Panc1 (cell line): Measurements from ENCODE around the gene DOCK4. TPM values are rescaled to one million over a fixed set of nuclear protein-coding genes. Genes with fewer than 3 reads are reported as not detected.

ENCODE experiments used
- ATAC-seq: fragments of 200-7000 bp; cut with Tn5 transposase; 2 replicates; pipeline ENCODE4 v1.9.1; 2020; ENCODE audit warnings: mild to moderate bottlenecking, moderate library complexity
- BruUV-seq: library from RNA; stranded (reverse); fragments of 400-500 nt; replicated peaks from 2 replicates; lab custom pipeline; 2021; lab: Mats Ljungman, UMichigan
- CTCF ChIA-PET: fragments of 300-600 bp; sonication (Branson Sonifier 250); formaldehyde crosslinking; loops from one replicate; lab custom pipeline; 2022; ENCODE audit warnings: antibody characterized with exemption; lab: Charles Lee
- POLR2A ChIA-PET: fragments of 300-600 bp; sonication (Branson Sonifier 250); formaldehyde crosslinking; loops from one replicate; lab custom pipeline; 2022; ENCODE audit warnings: antibody characterized with exemption; lab: Charles Lee
- DNase-seq: peaks from one replicate; pipeline ENCODE4 v3.0.0-alpha.2; 2010; ENCODE audit warnings: low read depth, low spot score
- H3K27ac ChIP-seq: 2 replicates; pipeline ENCODE4 v1.5.1; 2011; ENCODE audit warnings: mild to moderate bottlenecking, low read length, inconsistent platforms
- H3K27me3 ChIP-seq: fragments of 200-500 bp; sonication (Bioruptor generic); 2 replicates; pipeline ENCODE4 v1.6.0; 2014; ENCODE audit warnings: low read length, inconsistent platforms; ENCODE audit not compliant: control insufficient read depth, insufficient read depth
- H3K36me3 ChIP-seq: fragments of 200-500 bp; sonication (Bioruptor generic); 2 replicates; pipeline ENCODE4 v1.5.1; 2014; ENCODE audit warnings: inconsistent platforms, mild to moderate bottlenecking, low read length, moderate library complexity; ENCODE audit not compliant: control insufficient read depth, insufficient read depth
- H3K4me1 ChIP-seq: 2 replicates; pipeline ENCODE4 v1.5.1; 2011; ENCODE audit warnings: inconsistent platforms, mild to moderate bottlenecking, low read length, moderate library complexity; ENCODE audit not compliant: control insufficient read depth, insufficient read depth
- H3K4me3 ChIP-seq, 2 experiments: 2 replicates each; pipeline ENCODE4 v1.5.1; 2011 to 2012; ENCODE audit warnings: low read depth in 2 of 2, low read length in 2 of 2, mild to moderate bottlenecking in 2 of 2, inconsistent platforms in 1 of 2, moderate library complexity in 1 of 2
- H3K9me3 ChIP-seq: fragments of 200-500 bp; sonication (Bioruptor generic); 2 replicates; pipeline ENCODE4 v1.5.1; 2014; ENCODE audit warnings: low read depth, mild to moderate bottlenecking, inconsistent platforms, low read length, moderate library complexity; ENCODE audit not compliant: control insufficient read depth, insufficient read depth
- POLR2AphosphoS5 ChIP-seq: IDR thresholded peaks from 2 replicates; pipeline ENCODE4 v1.6.1; 2012; ENCODE audit warnings: mild to moderate bottlenecking, low read depth, low read length, moderate library complexity
- REST ChIP-seq, 2 experiments: IDR thresholded peaks; 2 replicates each; pipeline ENCODE4 v1.6.1; 2011 to 2012; ENCODE audit warnings: low read depth in 2 of 2, control low read depth in 1 of 2, low read length in 1 of 2, mild to moderate bottlenecking in 1 of 2, moderate library complexity in 1 of 2; ENCODE audit not compliant: insufficient read depth in 1 of 2
- SIN3A ChIP-seq: IDR thresholded peaks from 2 replicates; pipeline ENCODE4 v1.6.1; 2012; ENCODE audit warnings: low read depth, mild to moderate bottlenecking, low read length, moderate library complexity, borderline replicate concordance; ENCODE audit not compliant: insufficient read depth
- TCF7L2 ChIP-seq: IDR thresholded peaks from 2 replicates; pipeline ENCODE4 v1.6.1; 2011; ENCODE audit warnings: mild to moderate bottlenecking, low read depth, low read length, inconsistent platforms
- in situ Hi-C: cut with HindIII; loops from 2 replicates; pipeline ENCODE4 v1.10.0; 2016; ENCODE audit warnings: low sequenced_read_pairs, low pct_unique_long_range_greater_than_20kb
- intact Hi-C: fragments of 100-400 bp; cut with micrococcal nuclease; formaldehyde crosslinking; loops from one replicate; pipeline ENCODE4 v1.10.0; 2022; ENCODE audit not compliant: unreplicated experiment
- total RNA-seq: library from RNA; stranded (reverse); gene quantifications from one replicate; pipeline ENCODE4 v1.2.1, GENCODE V29; 2021; ENCODE audit not compliant: unreplicated experiment
- TF ChIP-seq, protein P1 (sequence below): fragments of 450-650 bp; IDR thresholded peaks from 2 replicates; pipeline ENCODE4 v1.5.1; 2017; ENCODE audit warnings: mild to moderate bottlenecking

The DOCK4 gene
- total RNA-seq, 1 experiment from 2014 or later = 10.8 TPM

- Histone ChIP-seq H3K4me3 (no peak overlapping the region), H3K27me3 (no peaks in the 10 kb centered on the region), H3K4me1 (no peaks in the 10 kb centered on the region), H3K36me3 (no peaks in the 10 kb centered on the region), H3K27ac (no peak overlapping the region), H3K9me3 (no peaks in the 10 kb centered on the region)
- no TSS peak for BruUV-seq
- intact Hi-C loops = no loop called here
- in situ Hi-C loops = no loop called here
- ATAC-seq (no peak), DNase-seq (no peak)
- CTCF ChIA-PET = no interaction called here
- TF ChIP-seq, protein P1, sequence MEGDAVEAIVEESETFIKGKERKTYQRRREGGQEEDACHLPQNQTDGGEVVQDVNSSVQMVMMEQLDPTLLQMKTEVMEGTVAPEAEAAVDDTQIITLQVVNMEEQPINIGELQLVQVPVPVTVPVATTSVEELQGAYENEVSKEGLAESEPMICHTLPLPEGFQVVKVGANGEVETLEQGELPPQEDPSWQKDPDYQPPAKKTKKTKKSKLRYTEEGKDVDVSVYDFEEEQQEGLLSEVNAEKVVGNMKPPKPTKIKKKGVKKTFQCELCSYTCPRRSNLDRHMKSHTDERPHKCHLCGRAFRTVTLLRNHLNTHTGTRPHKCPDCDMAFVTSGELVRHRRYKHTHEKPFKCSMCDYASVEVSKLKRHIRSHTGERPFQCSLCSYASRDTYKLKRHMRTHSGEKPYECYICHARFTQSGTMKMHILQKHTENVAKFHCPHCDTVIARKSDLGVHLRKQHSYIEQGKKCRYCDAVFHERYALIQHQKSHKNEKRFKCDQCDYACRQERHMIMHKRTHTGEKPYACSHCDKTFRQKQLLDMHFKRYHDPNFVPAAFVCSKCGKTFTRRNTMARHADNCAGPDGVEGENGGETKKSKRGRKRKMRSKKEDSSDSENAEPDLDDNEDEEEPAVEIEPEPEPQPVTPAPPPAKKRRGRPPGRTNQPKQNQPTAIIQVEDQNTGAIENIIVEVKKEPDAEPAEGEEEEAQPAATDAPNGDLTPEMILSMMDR = no peak
- TF ChIP-seq SIN3A (no peak), REST (IDR thresholded peaks at IDR 0.05; ENCODE audit: insufficient read depth in 1 of 2, low read depth in 2 of 2, low read length in 1 of 2) (no peak), TCF7L2 (no peak), POLR2AphosphoS5 (no peak)
- POLR2A ChIA-PET = no interaction called here
These were observed 291.9 kb downstream of the DOCK4 start for GRCh38 chr7:111914291-111914690.

DNA sequence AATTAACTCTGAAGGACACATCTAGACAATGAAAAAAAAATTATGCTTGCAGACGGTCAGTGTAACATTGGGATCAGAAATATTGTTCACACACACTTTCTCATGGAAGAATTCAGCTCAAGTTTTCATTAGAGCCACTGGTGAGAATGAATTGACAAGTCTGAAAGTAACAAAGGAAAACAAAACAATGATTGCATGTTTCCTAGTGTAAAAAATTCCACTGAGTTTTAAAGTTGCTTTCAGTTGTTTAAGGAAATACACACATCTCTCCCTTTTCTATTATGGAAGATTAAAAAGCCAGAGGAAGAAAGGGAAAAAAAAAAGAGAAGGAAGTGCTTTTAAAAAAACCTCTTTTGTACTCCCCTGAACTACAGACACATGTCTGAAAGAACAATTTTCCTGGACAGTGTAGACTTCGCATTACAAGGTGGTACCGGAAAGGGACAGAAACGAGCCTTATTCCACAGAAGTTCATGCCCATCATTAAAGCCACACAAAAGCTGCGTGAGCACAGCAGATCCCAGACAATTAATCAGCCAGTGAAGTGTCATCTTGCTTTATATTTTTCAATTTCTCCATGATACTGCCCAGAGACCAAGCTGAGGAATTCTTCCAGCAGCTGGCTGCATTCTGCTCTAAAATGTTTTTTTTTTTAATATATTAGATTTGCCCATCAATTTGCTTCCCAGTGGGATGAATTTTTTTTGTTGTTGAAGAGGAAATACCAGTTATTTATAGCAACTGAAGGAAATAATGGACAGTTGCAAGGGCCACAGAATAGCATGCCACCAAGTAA is 294.8 kb downstream of the DOCK4 start:
- H3K27me3 ChIP-seq = no peaks in the 10 kb centered on the region
- ChIA-PET POLR2A (interaction anchor here (0.7 kb wide), 1 partner anchor 54 kb away, joined by 3 read pairs; no protein-coding TSS in a partner anchor), CTCF (no interaction called here)
- no peak overlapping the region for H3K4me3 ChIP-seq
- H3K27ac ChIP-seq = no peak overlapping the region
- in situ Hi-C loops = no loop called here
- intact Hi-C loops = no loop called here
- no peaks in the 10 kb centered on the region for H3K4me1 ChIP-seq
- ATAC-seq (no peak), DNase-seq (no peak)
- no peaks in the 10 kb centered on the region for H3K9me3 ChIP-seq
- no TSS peak for BruUV-seq
- H3K36me3 ChIP-seq = no peaks in the 10 kb centered on the region
- no peak for TF ChIP-seq POLR2AphosphoS5
- no peak for TF ChIP-seq TCF7L2
- TF ChIP-seq SIN3A = no peak
- TF ChIP-seq REST (IDR thresholded peaks at IDR 0.05; ENCODE audit: insufficient read depth in 1 of 2, low read depth in 2 of 2, low read length in 1 of 2) = no peak
- TF ChIP-seq, protein P1 = no peak
